ENCODE measurements around the gene CDH26.

CDH26 gene

GRCh38 chr20:60049601-60050000 is 91.4 kb downstream of the CDH26 start:
- DNase-seq, result no peak

GRCh38 chr20:60050193-60050947 is 92.1 kb downstream of the CDH26 start:
- DNase-seq, result peak; percentile 3

- no peak for DNase-seq
These were observed 93.7 kb downstream of the CDH26 start for GRCh38 chr20:60051911-60052310.

GRCh38 chr20:60052322-60052721 is 94.1 kb downstream of the CDH26 start:
- DNase-seq, result no peak

GRCh38 chr20:60053125-60053817 is 95.0 kb downstream of the CDH26 start:
- DNase-seq, result no peak

GRCh38 chr20:60053818-60054190 is 95.6 kb downstream of the CDH26 start:
- DNase-seq, result no peak

GRCh38 chr20:60054716-60055634 is 96.8 kb downstream of the CDH26 start:
- peak; percentile 14 for DNase-seq

- peak; percentile 68 for DNase-seq
These were observed 97.5 kb downstream of the CDH26 start for GRCh38 chr20:60055740-60056139.

GRCh38 chr20:60056407-60057122 is 98.3 kb downstream of the CDH26 start:
- DNase-seq, result peak; percentile 9

- peak; percentile 76 for DNase-seq
These were observed 99.1 kb downstream of the CDH26 start for GRCh38 chr20:60057123-60057865.

- peak; percentile 33 for DNase-seq
These were observed 99.9 kb downstream of the CDH26 start for GRCh38 chr20:60057866-60058807.

GRCh38 chr20:60058879-60059278 is 100.7 kb downstream of the CDH26 start:
- DNase-seq, result no peak

GRCh38 chr20:60060006-60060557 is 101.9 kb downstream of the CDH26 start:
- no peak for DNase-seq

GRCh38 chr20:60060593-60060992 is 102.4 kb downstream of the CDH26 start:
- DNase-seq, result no peak

GRCh38 chr20:60062431-60063047 is 104.3 kb downstream of the CDH26 start:
- no peak for DNase-seq

GRCh38 chr20:60063048-60063451 is 104.8 kb downstream of the CDH26 start:
- DNase-seq, result no peak

GRCh38 chr20:60063739-60064380 is 105.6 kb downstream of the CDH26 start:
- no peak for DNase-seq
